GM20000 (cell line): ENCODE data around the gene WFDC5.
"Not testable (repeated sequence)": the region's sequence is repeated elsewhere in the genome, so short reads cannot be mapped to it uniquely, and the experiment has no call there.

Experiments
- DNase-seq: peaks from one replicate; pipeline ENCODE4 v3.0.0; 2012; ENCODE audit warnings: low spot score
- CTCF ChIP-seq: IDR thresholded peaks from 2 replicates; pipeline ENCODE4 v1.5.1; 2012; ENCODE audit warnings: mild to moderate bottlenecking, control low read depth; ENCODE audit errors: extremely low read depth, missing control alignments

Gene WFDC5

GRCh38 chr20:45066372-45066771 is 48.6 kb downstream of the WFDC5 start:
- TF ChIP-seq CTCF = no peak
- no peak for DNase-seq

DNA sequence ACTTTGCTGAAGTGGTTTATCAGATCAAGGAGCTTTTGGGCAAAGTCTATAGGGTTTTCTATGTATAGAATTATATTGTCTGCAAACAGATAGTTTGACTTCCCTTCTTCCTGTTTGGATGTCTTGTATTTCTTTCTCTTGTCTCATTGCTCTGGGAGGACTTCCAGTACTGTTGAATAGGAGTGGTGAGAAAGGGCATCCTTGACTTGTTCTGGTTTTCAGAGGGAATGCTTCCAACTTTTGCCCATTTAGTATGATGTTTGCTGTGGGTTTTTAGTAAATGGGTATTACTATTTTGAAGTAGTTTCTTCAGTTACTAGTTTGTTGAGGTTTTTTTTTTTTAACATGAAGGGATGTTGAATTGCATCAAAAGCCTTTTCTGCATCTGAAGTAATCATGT is 50.2 kb downstream of the WFDC5 start:
- TF ChIP-seq CTCF = no peak
- no peak for DNase-seq

DNA sequence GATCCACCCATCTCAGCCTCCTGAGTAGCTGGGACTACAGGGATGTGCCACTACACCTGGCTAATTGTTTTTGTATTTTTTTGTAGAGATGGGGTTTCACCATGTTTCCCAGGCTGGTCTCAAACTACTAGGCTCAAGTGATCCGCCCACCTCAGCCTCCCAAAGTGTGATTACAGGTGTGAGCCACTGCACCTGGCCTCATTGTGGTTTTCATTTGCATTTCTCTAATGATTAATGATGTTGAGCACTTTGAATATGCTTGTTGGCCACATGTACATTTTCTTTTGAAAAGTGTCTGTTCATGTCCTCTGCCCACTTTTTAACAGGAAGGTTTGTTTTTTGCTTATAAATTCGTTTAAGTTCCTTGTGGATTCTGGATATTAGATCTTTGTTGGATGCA is 51.9 kb downstream of the WFDC5 start:
- not testable (repeated sequence) for DNase-seq

GRCh38 chr20:45061244-45061643 is 53.7 kb downstream of the WFDC5 start:
- DNase-seq = no peak
- no peak for TF ChIP-seq CTCF

DNA sequence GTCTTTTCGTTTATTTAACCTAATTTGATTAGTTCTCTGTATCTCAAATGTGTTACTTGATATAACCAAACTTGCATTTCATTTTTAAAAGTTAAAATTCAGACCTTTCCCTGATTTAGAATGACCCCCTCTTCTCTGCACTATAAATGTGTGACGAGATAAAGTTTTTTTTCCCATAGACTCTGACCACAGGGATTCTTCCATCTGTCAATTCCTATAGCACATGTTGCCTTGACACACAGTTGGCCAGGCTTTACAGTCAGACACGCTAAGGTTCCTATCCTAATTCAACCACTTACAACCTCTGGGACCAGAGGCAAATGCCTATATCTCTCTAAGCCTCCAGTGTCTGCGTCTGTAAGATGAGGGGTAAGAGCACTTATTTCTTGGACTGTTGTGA is 54.7 kb downstream of the WFDC5 start:
- DNase-seq = no peak
- TF ChIP-seq CTCF = no peak
